ENCODE results near the gene SETDB2. TPM values are rescaled to one million over a fixed set of nuclear protein-coding genes. Genes with fewer than 3 reads are reported as not detected.
"Not testable (repeated sequence)": the region's sequence is repeated elsewhere in the genome, so short reads cannot be mapped to it uniquely, and the experiment has no call there.

The SETDB2 gene
- total and polyA plus RNA-seq, 5 donors, result 5.0 to 18.6 (median 14.0) TPM

DNA sequence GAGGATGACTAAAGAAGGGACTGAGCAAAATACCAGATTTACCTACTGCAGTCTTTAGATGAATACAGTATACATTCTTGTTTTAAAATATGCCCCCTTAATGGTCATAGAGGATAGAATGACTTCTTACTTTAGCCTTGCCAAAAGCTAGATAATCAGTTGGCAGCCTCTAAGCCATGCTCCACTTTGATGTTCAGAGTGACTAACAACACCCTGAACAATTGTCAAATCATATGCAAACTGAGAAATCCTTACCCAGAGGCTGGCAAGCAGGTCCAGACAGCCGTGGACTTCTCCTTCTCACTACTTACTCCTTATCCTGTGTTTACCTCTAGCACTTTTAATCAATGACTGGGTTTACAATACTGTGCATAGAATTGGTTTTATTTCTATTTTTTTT, 28.1 kb downstream of the SETDB2 start:
- ATAC-seq, result no peak
- WGBS, result 42% methylated on average over 1 of the region's 1 CpG
- DNase-seq, result no peak

DNA sequence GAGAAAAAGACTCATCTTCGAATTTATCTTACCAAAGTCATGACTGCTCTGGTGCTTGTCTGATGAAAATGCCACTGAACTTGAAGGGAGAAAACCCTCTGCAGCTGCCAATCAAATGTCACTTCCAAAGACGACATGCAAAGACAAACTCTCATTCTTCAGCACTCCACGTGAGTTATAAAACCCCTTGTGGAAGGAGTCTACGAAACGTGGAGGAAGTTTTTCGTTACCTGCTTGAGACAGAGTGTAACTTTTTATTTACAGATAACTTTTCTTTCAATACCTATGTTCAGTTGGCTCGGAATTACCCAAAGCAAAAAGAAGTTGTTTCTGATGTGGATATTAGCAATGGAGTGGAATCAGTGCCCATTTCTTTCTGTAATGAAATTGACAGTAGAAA, 32.5 kb downstream of the SETDB2 start:
- Histone ChIP-seq H3K4me1 (ENCODE audit: control insufficient read depth, insufficient read depth, low read length) (no peaks in the 10 kb centered on the region), H3K27ac (ENCODE audit: low read length) (no peak overlapping the region), H3K27me3 (ENCODE audit: control insufficient read depth, insufficient read depth) (no peaks in the 10 kb centered on the region), H3K9me3 (ENCODE audit: control insufficient read depth, low read length) (no peaks in the 10 kb centered on the region), H3K4me3 (ENCODE audit: low read length) (no peak overlapping the region)
- no peak for ATAC-seq
- 92% methylated on average over 7 of the region's 7 CpGs for WGBS
- no peak for DNase-seq
- intact Hi-C loops (cut with DNase I), result no loop called here

More for the DNA sequence above, 28.1 kb downstream of the SETDB2 start:
- intact Hi-C loops (cut with DNase I), result no loop called here
- no peaks in the 10 kb centered on the region for H3K9me3 ChIP-seq (ENCODE audit: control insufficient read depth, low read length)
- H3K27ac ChIP-seq (ENCODE audit: low read length), result no peak overlapping the region
- no peak overlapping the region for H3K4me3 ChIP-seq (ENCODE audit: low read length)
- no peaks in the 10 kb centered on the region for H3K27me3 ChIP-seq (ENCODE audit: control insufficient read depth, insufficient read depth)
- H3K4me1 ChIP-seq (ENCODE audit: control insufficient read depth, insufficient read depth, low read length), result no peaks in the 10 kb centered on the region

DNA sequence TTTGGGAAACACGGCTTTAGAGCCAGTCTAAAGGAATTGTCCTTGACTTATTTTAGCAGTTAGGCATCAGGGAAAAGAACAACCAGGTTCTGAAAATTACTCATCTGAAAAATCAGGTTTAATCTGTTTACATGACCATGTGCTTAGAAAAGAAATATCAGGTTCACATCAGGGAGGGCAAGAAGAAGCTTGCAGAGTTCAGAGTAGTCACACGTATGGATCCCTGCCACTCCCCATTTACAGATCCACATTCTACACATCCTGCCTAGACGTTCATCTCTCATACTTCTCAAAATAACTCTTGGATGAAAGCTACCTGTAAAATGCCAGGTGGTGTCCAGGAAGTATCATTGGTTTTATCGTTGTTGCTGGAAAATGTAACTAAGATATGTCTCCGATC, 37.7 kb downstream of the SETDB2 start:
- no peak overlapping the region for H3K27ac ChIP-seq (ENCODE audit: low read length)
- 70% methylated on average over 5 of the region's 5 CpGs for WGBS
- no peaks in the 10 kb centered on the region for H3K9me3 ChIP-seq (ENCODE audit: control insufficient read depth, low read length)
- no peak overlapping the region for H3K4me3 ChIP-seq (ENCODE audit: low read length)
- no peaks in the 10 kb centered on the region for H3K27me3 ChIP-seq (ENCODE audit: control insufficient read depth, insufficient read depth)
- intact Hi-C loops (cut with DNase I), result no loop called here
- no peaks in the 10 kb centered on the region for H3K4me1 ChIP-seq (ENCODE audit: control insufficient read depth, insufficient read depth, low read length)
- ATAC-seq, result no peak
- no peak for DNase-seq

DNA sequence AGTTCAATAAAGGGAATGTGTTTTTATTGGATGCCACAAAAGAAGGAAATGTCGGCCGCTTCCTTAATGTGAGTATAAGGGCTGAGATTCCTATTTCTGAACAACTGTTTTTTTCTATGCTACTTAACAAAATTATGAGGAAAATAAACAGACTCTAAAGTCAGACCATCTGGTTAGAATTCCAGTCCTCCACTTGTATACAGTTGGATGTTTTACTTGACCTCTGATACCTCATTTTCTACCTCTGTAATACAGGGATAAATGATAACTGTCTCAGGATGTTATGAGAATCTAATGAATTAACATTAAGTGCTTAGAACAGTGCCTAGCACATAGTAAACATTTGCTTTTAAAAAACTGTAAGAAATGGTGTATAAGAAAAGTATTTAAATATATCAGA, 44.5 kb downstream of the SETDB2 start:
- 85% methylated on average over 2 of the region's 2 CpGs for WGBS
- intact Hi-C loops (cut with DNase I), result no loop called here
- Histone ChIP-seq H3K4me1 (ENCODE audit: control insufficient read depth, insufficient read depth, low read length) (no peaks in the 10 kb centered on the region), H3K27ac (ENCODE audit: low read length) (no peak overlapping the region), H3K9me3 (ENCODE audit: control insufficient read depth, low read length) (no peaks in the 10 kb centered on the region), H3K4me3 (ENCODE audit: low read length) (no peak overlapping the region), H3K27me3 (ENCODE audit: control insufficient read depth, insufficient read depth) (no peaks in the 10 kb centered on the region)
- DNase-seq (no peak), ATAC-seq (no peak)

DNA sequence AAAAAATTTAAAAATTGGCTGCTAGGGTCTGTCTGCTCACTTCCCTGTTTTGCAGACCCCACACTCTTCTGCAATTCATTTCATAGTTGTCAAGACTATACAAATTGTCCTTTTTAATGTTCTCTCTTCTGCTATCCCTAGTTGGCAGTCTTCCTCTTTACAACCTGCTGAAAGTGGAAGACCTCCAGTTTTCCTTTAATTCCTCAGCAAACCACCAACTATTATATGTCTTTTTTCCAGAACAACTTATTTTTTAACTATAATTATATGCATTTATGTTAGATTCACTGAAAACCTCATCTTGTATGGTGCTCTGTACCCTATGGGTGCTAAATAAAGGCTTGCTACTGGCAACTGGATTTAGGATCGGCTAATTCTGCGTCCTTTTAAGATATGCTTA, 50.6 kb downstream of the SETDB2 start:
- 35% methylated on average over 2 of the region's 2 CpGs for WGBS
- H3K4me1 ChIP-seq (ENCODE audit: control insufficient read depth, insufficient read depth, low read length), result no peaks in the 10 kb centered on the region
- ATAC-seq (no peak), DNase-seq (no peak)
- H3K9me3 ChIP-seq (ENCODE audit: control insufficient read depth, low read length), result no peaks in the 10 kb centered on the region
- intact Hi-C loops (cut with DNase I), result no loop called here
- no peaks in the 10 kb centered on the region for H3K27me3 ChIP-seq (ENCODE audit: control insufficient read depth, insufficient read depth)
- peak overlapping the region; percentile 84 for H3K4me3 ChIP-seq (ENCODE audit: low read length)
- H3K27ac ChIP-seq (ENCODE audit: low read length), result no peak overlapping the region

DNA sequence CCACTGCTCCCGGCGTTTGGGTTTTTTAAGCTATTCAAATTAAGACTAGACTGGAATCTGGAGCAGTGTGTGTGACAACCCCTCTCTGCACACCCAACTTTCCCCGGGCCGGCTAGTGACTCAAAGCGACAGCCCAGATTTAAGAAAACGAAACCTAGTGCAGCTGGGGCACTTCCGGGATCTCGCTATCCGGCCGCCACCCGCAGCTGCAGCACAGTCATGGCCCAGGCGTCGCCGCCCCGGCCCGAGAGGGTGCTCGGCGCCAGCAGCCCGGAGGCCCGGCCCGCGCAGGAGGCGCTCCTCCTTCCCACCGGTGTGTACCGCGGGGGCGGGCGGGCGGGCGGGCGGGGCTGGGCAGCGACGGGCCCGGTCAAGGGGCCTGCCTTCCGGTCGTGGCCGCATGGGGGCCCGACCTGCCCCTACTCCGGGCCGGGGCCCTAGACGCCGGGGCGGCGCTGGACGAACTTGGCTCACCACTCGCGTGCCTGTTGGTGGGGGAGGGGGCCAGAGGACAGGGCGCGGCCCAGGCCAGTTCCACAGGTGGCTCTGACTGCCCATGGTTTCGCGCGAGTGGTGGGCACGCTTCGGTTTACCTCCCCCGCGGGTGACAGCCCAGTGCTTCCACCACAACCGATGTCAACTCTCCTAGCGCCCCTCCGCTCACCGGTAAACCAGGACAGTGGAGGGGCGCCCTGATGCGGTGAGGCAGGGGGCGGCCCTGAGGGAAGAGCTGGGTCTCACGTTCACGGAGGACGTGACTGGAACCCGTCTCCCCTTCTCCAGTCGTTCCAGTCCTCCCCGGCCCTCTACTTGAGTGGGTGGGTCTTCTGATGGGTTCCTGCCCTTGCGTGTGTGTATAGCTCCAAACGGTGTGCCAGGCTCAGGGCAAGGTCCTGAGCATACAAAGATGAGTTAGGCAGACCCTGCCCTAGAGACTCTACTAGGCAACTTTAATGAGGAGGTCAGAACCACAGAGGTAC, 52.0 kb downstream of the SETDB2 start, which contains the start of gene PHF11:
Gene PHF11 (plus strand): TSS at position 171 of the 980 bp plus-strand sequence. CDS start 49 bp downstream, at position 220.
- H3K27me3 ChIP-seq (ENCODE audit: control insufficient read depth, insufficient read depth), result no peaks in the 10 kb centered on the region
- ATAC-seq (peak; percentile 92 to 94), DNase-seq (peak; percentile 86 to 92 (median 91))
- no peaks in the 10 kb centered on the region for H3K9me3 ChIP-seq (ENCODE audit: control insufficient read depth, low read length)
- H3K4me3 ChIP-seq (ENCODE audit: low read length), result peak within 1 kb of the TSS; percentile 84
- 4% methylated on average over 71 of the region's 71 CpGs for WGBS
- intact Hi-C loops (cut with DNase I), result no loop called here
- no peaks in the 10 kb centered on the region for H3K4me1 ChIP-seq (ENCODE audit: control insufficient read depth, insufficient read depth, low read length)
- peak within 1 kb of the TSS; percentile 91 for H3K27ac ChIP-seq (ENCODE audit: low read length)

DNA sequence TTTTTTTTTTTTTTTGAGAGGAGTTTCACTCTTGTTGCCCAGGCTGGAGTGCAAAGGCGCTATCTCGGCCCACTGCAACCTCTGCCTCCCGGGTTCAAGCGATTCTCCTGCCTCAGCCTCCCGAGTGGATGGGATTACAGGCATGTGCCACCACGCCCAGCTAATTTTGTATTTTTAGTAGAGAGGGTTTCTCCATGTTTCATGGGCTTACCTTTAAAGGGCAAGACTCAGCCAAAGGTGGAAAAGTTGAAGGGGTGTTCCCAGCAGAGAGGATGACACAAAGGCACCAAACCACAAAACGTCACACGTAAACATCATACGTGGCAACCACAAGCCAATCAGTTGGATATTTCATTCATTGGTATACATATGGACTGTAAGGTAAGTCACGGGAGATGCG, 52.8 kb downstream of the SETDB2 start:
- H3K4me3 ChIP-seq (ENCODE audit: low read length); H3K9me3 ChIP-seq (ENCODE audit: control insufficient read depth, low read length); H3K27me3 ChIP-seq (ENCODE audit: control insufficient read depth, insufficient read depth); DNase-seq; H3K27ac ChIP-seq (ENCODE audit: low read length); intact Hi-C loops (cut with DNase I); H3K4me1 ChIP-seq (ENCODE audit: control insufficient read depth, insufficient read depth, low read length); ATAC-seq: not testable (repeated sequence)
- 77% methylated on average over 11 of the region's 11 CpGs for WGBS

DNA sequence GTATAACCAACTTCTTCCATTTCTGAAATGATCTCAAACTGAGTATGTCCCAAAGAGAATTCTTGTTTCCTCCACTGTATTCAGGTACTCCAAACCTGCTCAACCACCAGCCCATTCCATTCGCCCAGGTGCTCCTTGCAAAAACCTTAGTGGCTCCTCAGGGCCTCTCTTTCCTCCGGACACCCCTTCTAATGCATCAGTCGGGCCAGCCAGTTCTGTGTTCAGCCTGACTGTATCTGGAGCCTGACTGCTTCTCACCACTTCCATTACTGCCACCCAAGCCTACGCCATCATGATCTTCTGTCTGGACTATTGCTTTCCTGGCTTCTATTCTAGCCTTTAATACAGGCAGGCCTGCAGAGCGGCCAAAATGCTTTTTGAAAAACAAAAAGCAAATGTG, 53.2 kb downstream of the SETDB2 start:
- no peak overlapping the region for H3K27ac ChIP-seq (ENCODE audit: low read length)
- H3K4me3 ChIP-seq (ENCODE audit: low read length), result no peak overlapping the region
- no peak for ATAC-seq
- intact Hi-C loops (cut with DNase I), result no loop called here
- 82% methylated on average over 5 of the region's 5 CpGs for WGBS
- no peaks in the 10 kb centered on the region for H3K27me3 ChIP-seq (ENCODE audit: control insufficient read depth, insufficient read depth)
- no peaks in the 10 kb centered on the region for H3K4me1 ChIP-seq (ENCODE audit: control insufficient read depth, insufficient read depth, low read length)
- DNase-seq, result no peak
- no peaks in the 10 kb centered on the region for H3K9me3 ChIP-seq (ENCODE audit: control insufficient read depth, low read length)

DNA sequence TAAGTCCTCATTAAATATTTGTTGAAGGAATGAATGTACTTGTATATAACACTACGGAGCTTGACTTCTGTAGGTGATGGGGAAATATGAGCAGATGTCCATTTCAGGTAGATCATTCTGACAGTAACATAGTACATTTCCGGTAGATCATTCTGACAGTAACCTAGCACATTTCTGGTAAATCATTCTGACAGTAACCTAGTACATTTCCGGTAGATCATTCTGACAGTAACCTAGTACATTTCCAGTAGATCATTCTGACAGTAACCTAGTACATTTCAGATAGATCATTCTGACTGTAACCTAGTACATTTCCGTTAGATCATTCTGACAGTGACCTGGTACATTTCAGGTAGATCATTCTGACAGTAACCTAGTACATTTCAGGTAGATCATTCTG, 54.1 kb downstream of the SETDB2 start:
- Histone ChIP-seq H3K27ac (ENCODE audit: low read length) (no peak overlapping the region), H3K27me3 (ENCODE audit: control insufficient read depth, insufficient read depth) (no peaks in the 10 kb centered on the region), H3K4me1 (ENCODE audit: control insufficient read depth, insufficient read depth, low read length) (no peaks in the 10 kb centered on the region), H3K9me3 (ENCODE audit: control insufficient read depth, low read length) (no peaks in the 10 kb centered on the region), H3K4me3 (ENCODE audit: low read length) (no peak overlapping the region)
- no peak for ATAC-seq
- DNase-seq, result no peak
- 85% methylated on average over 4 of the region's 4 CpGs for WGBS
- intact Hi-C loops (cut with DNase I), result no loop called here

DNA sequence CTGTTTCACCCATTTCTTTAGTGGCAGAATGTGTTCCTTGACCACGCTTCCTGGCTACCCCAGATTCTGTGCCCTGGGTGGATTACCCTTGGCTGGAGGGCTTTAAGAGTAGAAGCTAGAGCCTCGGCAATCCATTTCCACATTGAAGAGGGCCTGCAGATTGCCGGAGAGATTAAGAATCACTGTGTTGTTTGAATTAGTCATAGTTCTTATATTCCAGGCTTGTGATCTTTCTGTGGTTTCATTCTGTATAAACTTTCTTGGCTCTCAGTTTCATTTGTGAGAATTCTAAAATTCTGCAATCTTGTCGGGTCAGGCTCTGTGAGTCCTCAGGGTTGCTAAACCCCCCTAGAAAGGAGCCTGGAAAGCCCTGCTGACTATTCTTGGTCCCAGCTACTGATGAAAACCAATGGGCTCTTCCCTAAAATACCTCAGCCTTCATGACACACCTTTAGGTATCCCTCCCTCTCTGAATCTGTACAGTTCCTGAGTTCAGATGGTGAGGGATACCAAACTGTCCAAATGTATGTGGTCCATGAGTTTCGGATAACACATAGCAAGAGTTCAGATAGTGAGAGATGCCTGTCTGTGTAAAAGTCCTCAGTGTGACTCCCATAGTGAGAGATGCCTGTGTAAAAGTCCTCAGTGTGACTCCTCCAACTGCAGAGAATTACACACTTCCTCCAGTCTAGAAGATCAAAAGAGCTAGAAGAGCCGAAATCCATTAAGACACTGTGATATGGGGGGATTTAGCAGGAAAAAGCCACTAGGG, 56.0 kb downstream of the SETDB2 start:
- Histone ChIP-seq H3K4me3 (ENCODE audit: low read length) (no peak overlapping the region), H3K4me1 (ENCODE audit: control insufficient read depth, insufficient read depth, low read length) (peaks cover 3% of the 10 kb centered on the region), H3K27me3 (ENCODE audit: control insufficient read depth, insufficient read depth) (no peaks in the 10 kb centered on the region), H3K27ac (ENCODE audit: low read length) (no peak overlapping the region), H3K9me3 (ENCODE audit: control insufficient read depth, low read length) (no peaks in the 10 kb centered on the region)
- WGBS, result 74% methylated on average over 6 of the region's 6 CpGs
- intact Hi-C loops (cut with DNase I), result no loop called here
- no peak for ATAC-seq
- no peak for DNase-seq

DNA sequence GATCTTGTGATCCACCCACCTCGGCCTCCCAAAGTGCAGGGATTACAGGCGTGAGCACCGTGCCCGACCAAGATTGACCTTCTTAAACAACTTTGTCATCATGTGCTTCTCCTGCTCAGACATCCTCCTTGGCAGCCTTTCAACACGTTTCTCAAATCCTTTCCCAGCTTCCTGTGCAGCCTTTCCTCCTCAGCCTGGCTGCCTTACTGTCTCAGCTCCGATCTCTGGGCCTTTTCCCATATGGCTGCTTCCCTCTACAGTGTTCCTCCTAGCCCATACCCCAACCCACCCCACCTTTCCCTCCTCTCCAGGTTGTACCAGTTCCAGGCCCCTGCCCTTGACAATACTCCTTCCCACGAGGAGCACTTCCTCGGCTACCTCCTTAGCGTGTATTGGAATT, 58.9 kb downstream of the SETDB2 start:
- WGBS, result 50% methylated on average over 9 of the region's 9 CpGs
- Histone ChIP-seq H3K4me1 (ENCODE audit: control insufficient read depth, insufficient read depth, low read length) (peaks cover 3% of the 10 kb centered on the region), H3K27ac (ENCODE audit: low read length) (no peak overlapping the region), H3K27me3 (ENCODE audit: control insufficient read depth, insufficient read depth) (no peaks in the 10 kb centered on the region), H3K9me3 (ENCODE audit: control insufficient read depth, low read length) (no peaks in the 10 kb centered on the region), H3K4me3 (ENCODE audit: low read length) (no peak overlapping the region)
- intact Hi-C loops (cut with DNase I), result no loop called here
- ATAC-seq (peak; percentile 32 to 58), DNase-seq (peak in 1 of 3 donors; percentile 41)

Data from right cardiac atrium (tissue), 5 donors.